Measurements from ENCODE around the gene USF3.

- TF ChIP-seq POLR2A (IDR thresholded peaks at IDR 0.05) (no peak), CTCF (IDR thresholded peaks at IDR 0.05) (no peak), EP300 (IDR thresholded peaks at IDR 0.05) (no peak)
Measured at GRCh38 chr3:113668015-113668414, 28.4 kb downstream of the USF3 start.

Measured in ovary (tissue), 3 donors.